Measurements from ENCODE around the gene SAXO2.
"Not testable (repeated sequence)": the region's sequence is repeated elsewhere in the genome, so short reads cannot be mapped to it uniquely, and the experiment has no call there.

SAXO2 gene

GRCh38 chr15:82309802-82310201 lies 47.2 kb downstream of the SAXO2 start:
- no peak for DNase-seq (ENCODE audit: low spot score)
- no peak overlapping the region for H3K27ac ChIP-seq
- no peak for TF ChIP-seq CTCF (IDR thresholded peaks at IDR 0.05)
- no peak overlapping the region for H3K4me3 ChIP-seq

DNA sequence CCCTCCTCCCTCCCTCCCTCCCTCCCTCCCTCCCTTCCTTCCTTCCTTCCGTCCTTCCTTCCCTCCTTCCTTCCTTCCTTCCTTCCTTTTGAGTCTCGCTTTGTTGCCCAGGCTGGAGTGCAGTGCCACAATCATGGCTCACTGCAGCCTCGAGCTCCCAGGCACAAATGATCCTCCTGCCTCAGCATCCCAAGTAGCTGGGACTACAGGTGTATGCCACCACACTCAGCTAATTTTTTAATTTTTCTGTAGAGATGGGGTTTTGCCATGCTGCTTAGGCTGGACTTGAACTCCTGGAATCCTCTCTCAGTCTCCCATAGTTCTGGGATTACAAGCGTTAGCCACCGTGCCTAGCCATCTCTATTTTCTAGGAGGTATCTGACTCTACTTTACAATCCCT lies 48.7 kb downstream of the SAXO2 start:
- peak; percentile 8 for DNase-seq (ENCODE audit: low spot score)

DNA sequence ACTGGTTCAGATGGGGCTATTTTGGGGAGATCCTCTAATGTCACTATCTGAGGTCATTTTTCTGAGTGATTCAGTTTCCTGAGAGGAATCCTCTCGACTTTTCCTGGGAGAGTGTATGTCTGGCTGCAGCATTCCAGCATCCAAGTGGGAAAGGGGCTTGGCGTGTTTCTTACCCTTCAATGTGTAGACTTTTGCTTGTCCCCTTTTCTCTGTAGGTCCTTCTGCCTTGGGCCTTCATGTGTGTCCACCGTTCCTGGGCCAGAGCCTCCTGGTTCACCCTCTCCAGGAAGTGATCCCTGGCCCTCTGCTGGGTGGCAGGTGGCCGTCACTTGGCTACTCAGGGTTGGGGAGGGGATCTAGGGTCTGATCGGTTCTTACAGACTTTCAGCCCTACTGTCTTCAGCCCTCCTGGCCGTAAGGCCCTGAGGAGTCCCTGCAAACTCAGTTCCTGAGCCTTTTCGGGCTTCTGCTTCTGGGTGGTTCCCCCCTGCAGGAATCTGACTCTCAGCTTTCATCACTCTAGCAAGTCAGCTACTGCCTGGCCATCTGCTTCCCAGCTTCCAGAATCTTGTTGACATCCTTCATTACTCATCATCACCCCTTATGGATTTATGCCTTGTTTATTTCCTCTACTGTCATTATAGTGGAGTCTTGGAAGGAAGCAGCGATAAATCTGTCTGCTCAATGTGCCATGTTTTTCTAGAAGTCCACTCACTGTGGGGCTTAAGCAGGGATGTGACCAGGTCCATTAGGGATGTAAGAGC lies 50.1 kb downstream of the SAXO2 start:
- DNase-seq (ENCODE audit: low spot score): peak; percentile 55
- H3K27ac ChIP-seq: no peak overlapping the region
- no peak for TF ChIP-seq CTCF (IDR thresholded peaks at IDR 0.05)
- no peak overlapping the region for H3K4me3 ChIP-seq

More for the DNA sequence above, 48.7 kb downstream of the SAXO2 start:
- H3K27ac ChIP-seq, H3K4me3 ChIP-seq: not testable (repeated sequence)

DNA sequence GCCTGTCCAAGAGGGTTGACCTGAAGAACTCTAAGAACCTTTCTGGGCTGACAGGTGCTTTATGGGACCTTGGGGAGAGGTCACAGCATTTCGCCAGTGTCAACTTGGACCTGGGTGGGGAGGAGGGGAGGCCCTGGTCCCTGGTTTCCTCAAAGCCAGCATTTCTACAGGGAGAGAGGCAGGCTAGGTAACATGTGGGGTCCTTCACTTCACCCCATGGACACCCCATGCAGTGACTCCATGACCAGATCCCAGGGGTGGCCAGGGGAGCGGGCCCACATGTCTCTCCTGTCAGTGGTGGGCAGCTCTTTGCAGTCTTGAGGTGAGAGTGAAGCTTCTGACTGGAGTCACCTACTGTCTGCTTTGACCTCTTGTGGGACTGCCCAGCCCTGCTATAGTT lies 50.8 kb downstream of the SAXO2 start:
- Histone ChIP-seq H3K4me3 (no peak overlapping the region), H3K27ac (no peak overlapping the region)
- no peak for TF ChIP-seq CTCF (IDR thresholded peaks at IDR 0.05)
- DNase-seq (ENCODE audit: low spot score): peak; percentile 54

DNA sequence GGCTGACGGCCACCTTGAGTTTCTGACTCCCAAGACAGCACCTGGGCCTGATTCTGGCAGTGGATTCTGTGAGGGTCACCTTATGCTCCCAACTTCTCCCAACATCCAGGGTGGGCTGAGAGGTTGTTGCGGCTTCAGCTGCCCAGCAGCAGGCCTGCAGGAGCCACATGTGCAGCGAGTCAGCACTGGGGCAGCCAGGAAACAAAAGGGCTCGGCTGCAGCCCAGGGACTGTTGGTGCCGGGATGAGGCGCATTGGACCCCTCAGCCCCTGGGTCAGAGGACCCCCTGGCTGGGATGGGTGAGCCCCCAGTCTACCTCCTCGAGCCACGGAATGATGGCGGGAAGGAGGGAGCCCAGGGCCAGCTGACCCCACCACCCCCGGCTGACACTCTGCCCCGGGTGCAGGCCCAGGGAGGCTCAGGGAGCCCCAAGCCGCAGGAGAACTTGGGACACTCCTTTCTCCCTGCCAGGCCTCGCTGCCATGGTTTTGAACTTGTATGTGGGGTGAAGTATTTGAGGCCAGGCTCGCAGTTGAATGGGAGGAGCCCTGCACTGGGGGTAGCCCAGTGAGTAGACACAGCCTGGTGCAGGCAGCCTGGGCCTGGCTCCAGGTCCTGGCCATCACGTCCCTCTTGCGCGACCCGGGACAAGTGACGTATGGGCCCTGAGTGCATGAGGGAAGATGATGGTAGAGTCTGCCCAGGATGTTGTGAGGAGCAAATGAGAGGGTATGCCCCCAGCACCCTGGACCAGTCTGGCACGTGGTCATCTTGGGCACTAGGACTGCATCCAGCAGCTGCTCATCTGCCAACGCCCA lies 51.5 kb downstream of the SAXO2 start:
- H3K4me3 ChIP-seq, H3K27ac ChIP-seq: not testable (repeated sequence)
- peak; percentile 50 for DNase-seq (ENCODE audit: low spot score)

DNA sequence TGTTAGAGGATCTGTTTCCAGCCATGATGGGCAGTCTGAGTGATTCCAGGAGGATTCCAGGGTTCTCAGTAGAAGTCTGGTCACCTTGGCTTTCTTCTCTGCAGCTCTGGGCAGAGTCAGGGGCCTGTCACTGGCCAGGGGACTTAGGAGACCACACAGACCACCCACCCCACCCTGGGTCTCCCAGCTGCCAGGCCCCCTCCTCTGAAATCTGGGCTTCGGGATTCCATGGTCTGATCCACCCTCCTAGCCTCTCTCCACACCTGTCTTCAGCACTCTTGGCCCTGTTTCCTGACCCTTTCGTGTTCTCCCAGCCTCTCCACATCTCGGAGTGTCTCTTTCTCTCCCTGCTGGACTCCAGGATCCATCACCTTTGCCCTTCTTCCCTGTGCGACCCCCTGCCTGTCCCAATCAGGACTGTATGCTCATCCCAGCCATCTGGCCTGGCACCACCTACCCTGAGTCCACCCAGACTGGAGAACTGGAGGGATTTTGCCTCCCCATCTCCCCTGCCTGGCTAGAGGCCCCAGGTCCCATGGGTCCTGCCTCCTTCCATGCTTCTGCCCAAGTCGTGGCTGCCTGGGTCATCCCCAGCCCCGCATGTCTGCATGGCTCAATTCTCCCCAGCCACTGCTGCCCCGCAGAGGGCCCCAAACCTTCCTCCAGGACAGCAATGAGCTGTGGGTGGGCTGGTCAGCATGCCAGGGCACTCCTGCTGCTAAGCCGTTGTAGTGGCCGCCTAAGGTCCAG lies 52.3 kb downstream of the SAXO2 start:
- DNase-seq (ENCODE audit: low spot score): peak; percentile 70
- no peak for TF ChIP-seq CTCF (IDR thresholded peaks at IDR 0.05)

DNA sequence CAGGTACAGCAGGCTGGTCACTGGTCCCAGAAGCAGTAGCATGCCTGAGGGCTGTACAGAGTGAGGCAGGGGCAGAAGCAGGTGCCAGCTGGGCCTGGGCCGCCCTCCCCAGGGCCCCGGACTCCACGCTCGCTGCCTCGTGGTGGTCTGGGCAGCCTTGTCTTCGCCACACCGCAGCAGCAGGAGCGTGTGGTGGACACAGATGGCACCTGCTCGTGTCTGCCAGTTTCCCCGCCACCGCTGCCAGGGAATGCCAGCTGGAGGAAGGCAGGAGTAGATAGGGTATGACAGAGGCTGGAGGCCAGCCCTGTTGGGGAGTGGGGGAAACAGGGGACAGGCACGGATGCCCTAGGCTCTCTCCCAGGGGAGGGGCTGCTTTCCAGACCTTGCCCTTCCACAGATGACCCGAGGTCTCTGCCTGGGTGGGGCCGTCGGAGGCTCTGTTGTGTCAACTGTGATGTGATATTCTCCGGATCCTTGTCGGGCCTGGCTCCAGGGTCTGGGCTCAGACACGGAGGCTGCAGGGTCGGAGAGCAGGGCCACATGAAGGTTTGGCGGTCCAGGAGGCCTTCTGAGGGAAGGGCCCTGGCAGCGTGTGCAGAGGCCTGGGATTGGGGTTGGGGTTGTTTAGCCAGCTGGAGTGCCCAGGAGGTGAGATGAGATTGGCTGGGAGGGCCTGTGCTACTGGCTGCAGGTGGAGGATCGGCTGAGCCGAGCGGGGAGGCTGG lies 53.1 kb downstream of the SAXO2 start:
- no peak for TF ChIP-seq CTCF (IDR thresholded peaks at IDR 0.05)
- no peak for DNase-seq (ENCODE audit: low spot score)
- Histone ChIP-seq H3K27ac (no peak overlapping the region), H3K4me3 (no peak overlapping the region)

More for the DNA sequence above, 52.3 kb downstream of the SAXO2 start:
- H3K4me3 ChIP-seq: no peak overlapping the region
- H3K27ac ChIP-seq: no peak overlapping the region

DNA sequence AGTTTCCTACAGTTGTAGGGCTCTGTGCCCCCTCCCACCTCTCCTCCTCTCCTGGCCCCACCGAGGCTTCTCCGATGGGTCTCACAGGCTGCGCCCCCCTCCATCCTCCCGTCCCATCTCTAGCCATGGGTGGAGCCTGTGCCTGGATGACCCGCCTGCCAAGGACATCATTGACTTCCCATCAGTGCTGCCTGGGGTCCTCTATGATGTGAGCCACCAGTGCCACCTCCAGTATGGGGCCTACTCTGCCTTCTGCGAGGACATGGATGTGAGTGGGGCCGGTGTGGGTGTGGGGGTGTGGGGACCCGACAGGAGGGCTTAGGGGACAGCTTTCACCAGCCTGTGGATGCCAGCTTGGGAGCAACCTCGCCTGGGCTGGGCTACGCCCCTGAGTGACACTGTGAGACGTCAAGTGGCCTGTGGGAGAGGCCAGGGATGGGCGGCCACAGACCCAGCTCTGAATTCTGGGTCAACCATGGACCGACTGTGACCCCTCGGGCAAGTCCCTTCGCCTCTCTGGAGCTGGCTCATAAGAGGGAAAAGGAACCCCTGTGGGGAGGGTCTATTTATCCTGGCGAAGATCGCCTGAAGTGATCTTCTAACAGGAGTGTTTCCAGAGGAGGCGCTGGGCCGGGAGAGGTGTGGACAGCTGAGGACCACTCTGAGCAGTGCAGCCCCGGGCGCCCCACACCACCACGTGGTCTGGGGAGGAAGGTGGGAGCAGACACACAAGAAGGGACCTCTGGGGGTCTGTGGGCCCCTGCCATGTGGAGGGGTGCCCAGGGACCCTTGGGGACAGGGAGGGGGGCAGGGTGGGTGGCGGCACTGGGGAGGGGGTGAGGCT lies 53.9 kb downstream of the SAXO2 start:
- H3K4me3 ChIP-seq; H3K27ac ChIP-seq; DNase-seq (ENCODE audit: low spot score): not testable (repeated sequence)
